ENCODE results near the gene ZBTB43. TPM values are rescaled to one million over a fixed set of nuclear protein-coding genes. Genes with fewer than 3 reads are reported as not detected.

ZBTB43 gene
- polyA plus RNA-seq, 1 donor from 2014 or later: 12.3 TPM

GRCh38 chr9:126852086-126852688 lies 47.3 kb downstream of the ZBTB43 start:
- H3F3A ChIP-seq (ENCODE audit: insufficient read depth, low read length, poor library complexity, severe bottlenecking): no peaks in the 10 kb centered on the region
- H3K27ac ChIP-seq (ENCODE audit: low read length): no peak overlapping the region
- H3K36me3 ChIP-seq (ENCODE audit: insufficient read depth, low read length): no peaks in the 10 kb centered on the region
- H3K9me2 ChIP-seq (ENCODE audit: insufficient read depth, low read length): no peaks in the 10 kb centered on the region
- no peaks in the 10 kb centered on the region for H4K20me1 ChIP-seq (ENCODE audit: insufficient read depth)
- TF ChIP-seq MXI1 (conservative IDR thresholded peaks at IDR 0.05; ENCODE audit: poor library complexity, severe bottlenecking): no peak
- no peak for TF ChIP-seq SMC3 (conservative IDR thresholded peaks at IDR 0.05; ENCODE audit: poor library complexity)
- TF ChIP-seq REST (IDR thresholded peaks at IDR 0.05; ENCODE audit: borderline replicate concordance): no peak
- TF ChIP-seq CTCF (IDR thresholded peaks at IDR 0.05; ENCODE audit: poor library complexity, severe bottlenecking): no peak
- TF ChIP-seq RAD21 (conservative IDR thresholded peaks at IDR 0.05): no peak
- H3K27me3 ChIP-seq (ENCODE audit: insufficient read depth, low read depth, low read length): no peaks in the 10 kb centered on the region
- no peak overlapping the region for H3K4me2 ChIP-seq (ENCODE audit: low read length)
- H3K9ac ChIP-seq (ENCODE audit: low read length): no peak overlapping the region
- H2AFZ ChIP-seq (ENCODE audit: low read depth, low read length): no peak overlapping the region
- no peak overlapping the region for H3K4me3 ChIP-seq (ENCODE audit: low read length)
- no peaks in the 10 kb centered on the region for H3K79me2 ChIP-seq (replicated peaks; ENCODE audit: insufficient read depth, low read length)
- H3K9me3 ChIP-seq (ENCODE audit: low read length): no peaks in the 10 kb centered on the region

- Histone ChIP-seq H4K20me1 (ENCODE audit: insufficient read depth) (no peaks in the 10 kb centered on the region), H3K9ac (ENCODE audit: low read length) (no peak overlapping the region), H3K27ac (ENCODE audit: low read length) (no peak overlapping the region)
Measured at GRCh38 chr9:126853667-126854066, 48.8 kb downstream of the ZBTB43 start.

More at GRCh38 chr9:126853667-126854066, 48.8 kb downstream of the ZBTB43 start:
- Histone ChIP-seq H3K4me2 (ENCODE audit: low read length) (no peak overlapping the region), H3K4me3 (ENCODE audit: low read length) (no peak overlapping the region), H2AFZ (ENCODE audit: low read depth, low read length) (no peak overlapping the region), H3K9me3 (ENCODE audit: low read length) (no peaks in the 10 kb centered on the region), H3K9me2 (ENCODE audit: insufficient read depth, low read length) (no peaks in the 10 kb centered on the region), H3K36me3 (ENCODE audit: insufficient read depth, low read length) (no peaks in the 10 kb centered on the region), H3K27me3 (ENCODE audit: insufficient read depth, low read depth, low read length) (peaks cover 5% of the 10 kb centered on the region), H3F3A (ENCODE audit: insufficient read depth, low read length, poor library complexity, severe bottlenecking) (no peaks in the 10 kb centered on the region), H3K79me2 (replicated peaks; ENCODE audit: insufficient read depth, low read length) (no peaks in the 10 kb centered on the region)
- TF ChIP-seq EZH2 (IDR thresholded peaks at IDR 0.05; ENCODE audit: borderline replicate concordance, insufficient read depth, low read length, poor library complexity, severe bottlenecking) (no peak), EP300 (conservative IDR thresholded peaks at IDR 0.05; ENCODE audit: poor library complexity, severe bottlenecking) (no peak), TAF1 (IDR thresholded peaks at IDR 0.05; ENCODE audit: low read depth) (no peak), RAD21 (conservative IDR thresholded peaks at IDR 0.05) (no peak), CTCF (IDR thresholded peaks at IDR 0.05; ENCODE audit: poor library complexity, severe bottlenecking) (no peak), MXI1 (conservative IDR thresholded peaks at IDR 0.05; ENCODE audit: poor library complexity, severe bottlenecking) (no peak), REST (IDR thresholded peaks at IDR 0.05; ENCODE audit: borderline replicate concordance) (no peak), POLR2AphosphoS5 (IDR thresholded peaks at IDR 0.05) (no peak), SMC3 (conservative IDR thresholded peaks at IDR 0.05; ENCODE audit: poor library complexity) (no peak)

Data from neural cell (in vitro differentiated cells).